Measurements from ENCODE around the gene TRAF3IP3.

DNA sequence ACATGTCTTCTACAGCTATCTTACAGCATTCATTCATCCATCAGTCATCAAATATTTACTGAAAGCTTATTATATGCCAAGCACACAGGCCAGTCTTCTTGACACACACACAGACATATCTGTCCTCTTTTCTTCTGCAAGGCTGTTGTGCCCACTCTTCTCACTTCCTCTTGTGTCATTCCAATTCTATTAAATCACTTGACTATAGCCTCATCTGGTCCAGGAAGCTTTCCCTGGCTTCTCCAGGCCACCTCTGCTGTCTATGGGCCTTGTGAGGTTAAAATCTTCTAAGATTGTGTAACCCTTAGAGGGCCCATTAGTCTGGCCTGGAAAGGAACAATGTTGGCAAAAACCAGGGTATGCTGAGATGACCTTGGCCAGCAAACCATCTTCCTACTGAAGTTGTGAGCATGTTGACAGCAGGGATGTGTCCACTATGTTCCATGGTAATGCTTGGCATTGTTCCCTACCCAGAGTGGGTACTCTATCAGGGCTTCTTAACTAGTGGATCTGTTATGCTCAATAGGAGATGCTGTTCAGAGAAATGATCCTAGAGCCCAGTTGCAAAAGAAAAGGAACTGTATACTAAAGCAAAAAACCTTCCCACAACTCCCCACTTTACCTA, 5.3 kb downstream of the TRAF3IP3 start:
- TF ChIP-seq, protein P1, sequence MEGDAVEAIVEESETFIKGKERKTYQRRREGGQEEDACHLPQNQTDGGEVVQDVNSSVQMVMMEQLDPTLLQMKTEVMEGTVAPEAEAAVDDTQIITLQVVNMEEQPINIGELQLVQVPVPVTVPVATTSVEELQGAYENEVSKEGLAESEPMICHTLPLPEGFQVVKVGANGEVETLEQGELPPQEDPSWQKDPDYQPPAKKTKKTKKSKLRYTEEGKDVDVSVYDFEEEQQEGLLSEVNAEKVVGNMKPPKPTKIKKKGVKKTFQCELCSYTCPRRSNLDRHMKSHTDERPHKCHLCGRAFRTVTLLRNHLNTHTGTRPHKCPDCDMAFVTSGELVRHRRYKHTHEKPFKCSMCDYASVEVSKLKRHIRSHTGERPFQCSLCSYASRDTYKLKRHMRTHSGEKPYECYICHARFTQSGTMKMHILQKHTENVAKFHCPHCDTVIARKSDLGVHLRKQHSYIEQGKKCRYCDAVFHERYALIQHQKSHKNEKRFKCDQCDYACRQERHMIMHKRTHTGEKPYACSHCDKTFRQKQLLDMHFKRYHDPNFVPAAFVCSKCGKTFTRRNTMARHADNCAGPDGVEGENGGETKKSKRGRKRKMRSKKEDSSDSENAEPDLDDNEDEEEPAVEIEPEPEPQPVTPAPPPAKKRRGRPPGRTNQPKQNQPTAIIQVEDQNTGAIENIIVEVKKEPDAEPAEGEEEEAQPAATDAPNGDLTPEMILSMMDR (conservative IDR thresholded peaks at IDR 0.05 in 1 of 2, IDR thresholded peaks at IDR 0.05 in 1 of 2; ENCODE audit: extremely low read depth in 1 of 2, insufficient read depth in 1 of 2, low read depth in 1 of 2, low read length in 2 of 2): no peak
- no peak for TF ChIP-seq EZH2 (IDR thresholded peaks at IDR 0.05; ENCODE audit: borderline replicate concordance, low read length)

Measured in mammary epithelial cell (primary cell).